ENCODE measurements around the gene BPIFB2. TPM values are rescaled to one million over a fixed set of nuclear protein-coding genes. Genes with fewer than 3 reads are reported as not detected.

The BPIFB2 gene
- total and polyA plus RNA-seq, 2 donors (not counting 3 experiments of a cell fraction or from before 2014, with no cell fraction given), result not detected

DNA sequence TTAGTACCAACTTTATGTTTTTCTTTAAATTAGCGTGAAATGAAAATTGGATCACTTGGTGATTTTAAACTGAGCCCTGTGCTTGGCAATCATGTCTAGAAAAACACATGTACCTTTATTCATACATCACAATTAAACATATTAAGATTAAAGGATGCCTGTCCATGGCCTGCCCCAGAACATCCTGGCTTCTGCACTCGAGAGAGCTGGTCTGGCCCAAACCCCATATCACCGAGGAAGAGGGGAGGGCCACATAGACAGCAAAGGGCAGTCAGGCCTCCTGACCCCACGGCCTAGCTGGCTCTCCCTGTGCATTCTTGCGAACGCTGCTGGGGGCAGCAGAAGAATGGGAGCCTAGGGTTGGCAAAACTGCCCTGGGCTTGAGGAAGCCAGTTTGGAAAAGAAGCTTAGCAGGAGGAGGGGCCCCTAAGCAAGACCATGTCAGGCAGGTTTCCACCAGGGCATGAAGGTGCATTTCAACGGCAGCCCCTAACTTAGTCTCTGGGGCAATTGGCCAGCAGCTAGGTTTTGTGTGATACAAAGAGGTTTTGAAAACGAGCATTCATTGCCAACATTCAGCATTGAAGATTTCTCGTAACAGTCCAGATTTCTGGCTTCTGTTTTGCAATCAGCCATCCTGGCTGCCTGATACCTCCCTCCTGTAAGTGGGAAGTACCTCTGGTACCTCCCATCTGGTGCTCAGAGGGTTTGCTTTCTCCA is 54.8 kb downstream of the BPIFB2 start:
- no peaks in the 10 kb centered on the region for H3K27me3 ChIP-seq (ENCODE audit: control insufficient read depth in 2 of 2, insufficient read depth in 2 of 2, low read length in 2 of 2)
- no peaks in the 10 kb centered on the region for H3K4me1 ChIP-seq (ENCODE audit: control insufficient read depth, extremely low read depth, insufficient read depth, low read length)
- no peak for DNase-seq (ENCODE audit: low read depth, low spot score)
- H3K9me1 ChIP-seq (replicated peaks; ENCODE audit: control insufficient read depth, extremely low read depth, insufficient read depth, low read length), result no peaks in the 10 kb centered on the region
- no peaks in the 10 kb centered on the region for H3K79me2 ChIP-seq (ENCODE audit: control insufficient read depth, insufficient read depth, low read length)
- no peaks in the 10 kb centered on the region for H3K36me3 ChIP-seq (ENCODE audit: control insufficient read depth in 2 of 2, extremely low read depth in 1 of 2, insufficient read depth in 2 of 2, low read length in 2 of 2)
- no peaks in the 10 kb centered on the region for H3K9me3 ChIP-seq (replicated peaks; ENCODE audit: control insufficient read depth, insufficient read depth, low read length)
- dilution Hi-C loops (cut with MboI; ENCODE audit: extremely low pct_ligation_motif_present, low sequenced_read_pairs), result no loop called here
- no peak for FAIRE-seq
- H4K20me1 ChIP-seq (replicated peaks; ENCODE audit: control insufficient read depth, extremely low read depth, insufficient read depth, low read length), result no peaks in the 10 kb centered on the region
- no peak overlapping the region for H3K4me2 ChIP-seq (ENCODE audit: insufficient read depth, low read length)
- BruUV-seq (replicated peaks), result no TSS peak
- no peak overlapping the region for H3K4me3 ChIP-seq (replicated peaks in 1 of 3; ENCODE audit: insufficient read depth in 1 of 3, low read depth in 1 of 3, low read length in 3 of 3)
- H2AFZ ChIP-seq (ENCODE audit: low read depth, low read length), result no peak overlapping the region
- H3K27ac ChIP-seq (ENCODE audit: insufficient read depth, low read depth, low read length), result no peak overlapping the region
- CTCF ChIA-PET, result no interaction called here
- TF ChIP-seq FOS (IDR thresholded peaks at IDR 0.05; ENCODE audit: borderline replicate concordance, insufficient read depth, low read length), result no peak
- no peak for TF ChIP-seq POLR2AphosphoS5 (IDR thresholded peaks at IDR 0.05; ENCODE audit: insufficient read depth, low read depth, low read length)
- no peak for TF ChIP-seq MYC (IDR thresholded peaks at IDR 0.05; ENCODE audit: low read depth, low read length)
- TF ChIP-seq, protein P1, sequence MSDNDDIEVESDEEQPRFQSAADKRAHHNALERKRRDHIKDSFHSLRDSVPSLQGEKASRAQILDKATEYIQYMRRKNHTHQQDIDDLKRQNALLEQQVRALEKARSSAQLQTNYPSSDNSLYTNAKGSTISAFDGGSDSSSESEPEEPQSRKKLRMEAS (IDR thresholded peaks at IDR 0.05; ENCODE audit: insufficient read depth, insufficient read length), result no peak
- TF ChIP-seq, protein P2, sequence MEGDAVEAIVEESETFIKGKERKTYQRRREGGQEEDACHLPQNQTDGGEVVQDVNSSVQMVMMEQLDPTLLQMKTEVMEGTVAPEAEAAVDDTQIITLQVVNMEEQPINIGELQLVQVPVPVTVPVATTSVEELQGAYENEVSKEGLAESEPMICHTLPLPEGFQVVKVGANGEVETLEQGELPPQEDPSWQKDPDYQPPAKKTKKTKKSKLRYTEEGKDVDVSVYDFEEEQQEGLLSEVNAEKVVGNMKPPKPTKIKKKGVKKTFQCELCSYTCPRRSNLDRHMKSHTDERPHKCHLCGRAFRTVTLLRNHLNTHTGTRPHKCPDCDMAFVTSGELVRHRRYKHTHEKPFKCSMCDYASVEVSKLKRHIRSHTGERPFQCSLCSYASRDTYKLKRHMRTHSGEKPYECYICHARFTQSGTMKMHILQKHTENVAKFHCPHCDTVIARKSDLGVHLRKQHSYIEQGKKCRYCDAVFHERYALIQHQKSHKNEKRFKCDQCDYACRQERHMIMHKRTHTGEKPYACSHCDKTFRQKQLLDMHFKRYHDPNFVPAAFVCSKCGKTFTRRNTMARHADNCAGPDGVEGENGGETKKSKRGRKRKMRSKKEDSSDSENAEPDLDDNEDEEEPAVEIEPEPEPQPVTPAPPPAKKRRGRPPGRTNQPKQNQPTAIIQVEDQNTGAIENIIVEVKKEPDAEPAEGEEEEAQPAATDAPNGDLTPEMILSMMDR (IDR thresholded peaks at IDR 0.05; ENCODE audit: extremely low read depth in 1 of 2, insufficient read depth in 1 of 2, low read depth in 1 of 2, low read length in 2 of 2), result no peak
- no peak for TF ChIP-seq JUN (IDR thresholded peaks at IDR 0.05; ENCODE audit: borderline replicate concordance, insufficient read depth, insufficient read length, low read depth)
- H3K9ac ChIP-seq (replicated peaks; ENCODE audit: extremely low read depth, insufficient read depth, low read length), result no peak overlapping the region
- intact Hi-C loops (cut with micrococcal nuclease), result no loop called here
- POLR2A ChIA-PET, result no interaction called here

Measured in endothelial cell of umbilical vein (primary cell).